Tibial nerve (tissue), 3 donors: Measurements from ENCODE around the gene FANCC.

Experiments used
- CTCF ChIP-seq, 5 experiments: fragments of 200-600 bp in 3 of 5; fragments of 450-650 bp in 2 of 5; sonication (generic) in 3 of 5; IDR thresholded peaks; one replicate each; pipeline ENCODE4 v1.5.1; 2016 to 2019; ENCODE audit warnings: antibody characterized with exemption in 5 of 5, mild to moderate bottlenecking in 3 of 5, moderate library complexity in 2 of 5
- POLR2A ChIP-seq, 2 donors: fragments of 450-650 bp; IDR thresholded peaks; one replicate each; pipeline ENCODE4 v1.6.1; 2017; ENCODE audit warnings: antibody characterized with exemption in 2 of 2, mild to moderate bottlenecking in 2 of 2, moderate library complexity in 2 of 2

GRCh38 chr9:95285307-95285706 is 32.2 kb downstream of the FANCC start:
- TF ChIP-seq POLR2A (IDR thresholded peaks at IDR 0.05) = no peak
- no peak for TF ChIP-seq CTCF (IDR thresholded peaks at IDR 0.05)
